PC-9 (cell line): Measurements from ENCODE around the gene NECTIN1. TPM values are rescaled to one million over a fixed set of nuclear protein-coding genes. Genes with fewer than 3 reads are reported as not detected.

Source experiments
- BruUV-seq: library from RNA; stranded (reverse); fragments of 400-500 nt; replicated peaks from 2 replicates; lab custom pipeline; 2021; lab: Mats Ljungman, UMichigan
- CTCF ChIA-PET: fragments of 300-600 bp; sonication (Branson Sonifier 250); formaldehyde crosslinking; loops from one replicate; lab custom pipeline; 2022; ENCODE audit warnings: antibody characterized with exemption; lab: Charles Lee
- POLR2A ChIA-PET: fragments of 300-600 bp; sonication (Branson Sonifier 250); formaldehyde crosslinking; loops from one replicate; lab custom pipeline; 2022; ENCODE audit warnings: antibody characterized with exemption; ENCODE audit not compliant: unreplicated experiment; lab: Charles Lee
- DNase-seq, 2 experiments: peaks; one replicate each; pipeline versions ENCODE4 v3.0.0 to v3.0.0-alpha.2; 2015 to 2022; ENCODE audit warnings: mixed read lengths in 1 of 2
- H2AFZ ChIP-seq: fragments of 200-600 bp; sonication (generic); 2 replicates; pipeline ENCODE4 v1.8.1; 2017; ENCODE audit warnings: antibody characterized with exemption
- H3F3A ChIP-seq: fragments of 200-600 bp; sonication (generic); 2 replicates; pipeline ENCODE4 v1.8.1; 2017; ENCODE audit warnings: antibody characterized with exemption, mild to moderate bottlenecking, low read depth; ENCODE audit not compliant: insufficient read depth
- H3K27ac ChIP-seq: fragments of 200-600 bp; sonication (generic); 2 replicates; pipeline ENCODE4 v1.6.1; 2016; ENCODE audit warnings: mixed run types
- H3K27me3 ChIP-seq: fragments of 200-600 bp; sonication (generic); 2 replicates; pipeline ENCODE4 v1.6.1; 2016; ENCODE audit warnings: low read depth, mixed run types; ENCODE audit not compliant: insufficient read depth
- H3K36me3 ChIP-seq: fragments of 200-600 bp; sonication (generic); 2 replicates; pipeline ENCODE4 v1.6.1; 2016; ENCODE audit warnings: low read depth, mixed run types
- H3K4me1 ChIP-seq: fragments of 200-600 bp; sonication (generic); replicated peaks from 2 replicates; pipeline ENCODE4 v1.6.1; 2016; ENCODE audit warnings: mixed run types; ENCODE audit not compliant: insufficient read depth
- H3K4me2 ChIP-seq: fragments of 200-600 bp; sonication (generic); 2 replicates; pipeline ENCODE4 v1.6.1; 2017; ENCODE audit warnings: mixed run types
- H3K4me3 ChIP-seq: fragments of 200-600 bp; sonication (generic); 2 replicates; pipeline ENCODE4 v1.6.1; 2016; ENCODE audit warnings: mixed run types
- H3K79me2 ChIP-seq: fragments of 200-600 bp; sonication (generic); 2 replicates; pipeline ENCODE4 v1.6.1; 2017; ENCODE audit warnings: low read depth, mixed run types
- H3K9me2 ChIP-seq: fragments of 200-600 bp; sonication (generic); 2 replicates; pipeline ENCODE4 v1.8.1; 2017; ENCODE audit warnings: mild to moderate bottlenecking; ENCODE audit not compliant: insufficient read depth
- H3K9me3 ChIP-seq: fragments of 200-600 bp; sonication (generic); 2 replicates; pipeline ENCODE4 v1.8.1; 2016; ENCODE audit warnings: low read depth; ENCODE audit not compliant: insufficient read depth
- H4K20me1 ChIP-seq: fragments of 200-600 bp; sonication (generic); 2 replicates; pipeline ENCODE4 v1.8.1; 2017; ENCODE audit not compliant: insufficient read depth
- CTCF ChIP-seq: fragments of 200-600 bp; sonication (generic); conservative IDR thresholded peaks from 2 replicates; pipeline ENCODE4 v1.6.1; 2017; ENCODE audit warnings: mixed run types, antibody characterized with exemption, mild to moderate bottlenecking, moderate library complexity
- EZH2 ChIP-seq: fragments of 200-600 bp; sonication (generic); IDR thresholded peaks from 2 replicates; pipeline ENCODE4 v1.8.0; 2017; ENCODE audit warnings: antibody characterized with exemption, low read depth
- intact Hi-C: fragments of 100-400 bp; cut with micrococcal nuclease; formaldehyde crosslinking; loops from one replicate; pipeline ENCODE4 v1.10.0; 2022; ENCODE audit not compliant: unreplicated experiment
- total RNA-seq: library from RNA; stranded (reverse); gene quantifications from 2 replicates; pipeline ENCODE4 v1.2.3, GENCODE V29; 2021

The NECTIN1 gene
- total RNA-seq, 1 experiment from 2014 or later = 17.6 TPM

DNA sequence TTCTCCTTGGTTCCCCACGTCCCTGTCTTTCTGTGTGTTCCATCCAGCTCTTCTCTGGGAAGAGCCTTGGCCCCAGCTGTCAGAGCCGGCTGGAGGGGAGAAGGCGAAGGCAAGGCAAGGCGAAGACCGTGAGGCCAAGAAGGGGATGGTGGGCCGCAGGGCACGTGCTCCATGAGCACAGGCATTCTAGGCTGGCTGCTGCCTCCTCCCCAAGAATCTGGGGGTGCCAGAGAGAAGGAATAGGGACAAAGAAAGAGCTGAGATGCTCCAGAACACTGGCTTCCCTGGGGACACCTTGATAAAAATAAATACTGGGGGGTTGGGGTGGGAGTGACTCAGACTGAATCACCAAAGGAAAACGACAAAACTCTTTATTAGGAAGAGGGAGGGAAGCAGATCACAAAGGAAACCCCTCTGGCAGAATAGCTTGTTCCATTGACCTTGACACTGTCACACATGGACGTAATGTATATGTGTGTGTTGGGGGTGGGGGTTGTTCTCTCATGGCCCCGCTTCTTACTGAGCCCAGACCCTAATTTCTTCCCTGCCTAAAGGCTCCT, 52.5 kb downstream of the NECTIN1 start:
- Histone ChIP-seq H3K27ac (no peak overlapping the region), H3K9me3 (peaks cover 5% of the 10 kb centered on the region; the same call in 1 of the 2 replicates), H3K27me3 (no peaks in the 10 kb centered on the region), H2AFZ (no peak overlapping the region), H3F3A (peaks cover 9% of the 10 kb centered on the region; the same call in 1 of the 2 replicates), H3K79me2 (no peaks in the 10 kb centered on the region), H3K9me2 (no peaks in the 10 kb centered on the region), H3K4me2 (peak overlapping the region; percentile 46), H3K4me1 (peaks cover 32% of the 10 kb centered on the region), H3K4me3 (no peak overlapping the region), H4K20me1 (no peaks in the 10 kb centered on the region), H3K36me3 (peaks cover 21% of the 10 kb centered on the region; the same call in 1 of the 2 replicates)
- no TSS peak for BruUV-seq
- no peak for TF ChIP-seq CTCF
- no peak for TF ChIP-seq EZH2
- DNase-seq = peak in 1 of 2 experiments; percentile 51
- ChIA-PET CTCF (interaction anchor here (0.7 kb wide), 1 partner anchor 320 kb away, joined by 6 read pairs; no protein-coding TSS in a partner anchor), POLR2A (no interaction called here)
- intact Hi-C loops = no loop called here

DNA sequence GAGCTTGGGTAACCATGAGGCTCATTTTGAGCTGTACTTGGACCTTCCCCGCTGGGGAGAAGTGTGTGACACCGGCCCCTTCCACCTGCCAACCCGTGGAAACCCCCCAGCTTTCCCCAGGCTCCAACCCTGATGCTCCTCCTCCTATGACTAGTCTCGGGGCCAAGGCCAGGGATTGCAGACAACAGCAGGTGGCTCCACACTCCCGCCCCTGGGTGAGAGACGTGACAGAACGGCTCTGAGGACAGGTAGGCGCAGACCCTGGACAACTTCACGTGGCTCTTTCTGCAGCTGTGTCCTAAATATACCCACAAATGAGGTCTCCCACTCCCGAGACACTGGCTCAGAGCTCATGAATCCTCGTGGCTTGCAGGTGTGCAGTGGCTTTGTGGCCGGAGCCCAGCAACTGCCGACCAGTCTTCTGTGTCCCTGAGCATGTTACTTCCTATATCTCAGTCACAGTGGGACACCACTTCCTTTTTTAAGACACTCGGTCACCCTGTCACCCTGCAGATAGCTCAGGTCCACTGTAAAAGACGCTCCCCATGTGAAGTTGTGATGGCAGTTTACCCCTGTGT, 55.2 kb downstream of the NECTIN1 start:
- peaks cover 5% of the 10 kb centered on the region; the same call in 1 of the 2 replicates for H3K9me3 ChIP-seq
- H3F3A ChIP-seq = no peaks in the 10 kb centered on the region
- CTCF ChIA-PET = interaction anchor here (0.7 to 1.2 kb wide), 2 partner anchors 59 to 435 kb away, joined by 3 to 4 read pairs; no protein-coding TSS in a partner anchor
- peaks cover 15% of the 10 kb centered on the region for H3K4me1 ChIP-seq
- TF ChIP-seq EZH2 (no peak), CTCF (no peak)
- no peak overlapping the region for H3K27ac ChIP-seq
- POLR2A ChIA-PET = no interaction called here
- no peak overlapping the region for H2AFZ ChIP-seq
- no peaks in the 10 kb centered on the region for H3K79me2 ChIP-seq
- H3K36me3 ChIP-seq = peaks cover 21% of the 10 kb centered on the region; the same call in 1 of the 2 replicates
- no TSS peak for BruUV-seq
- intact Hi-C loops = no loop called here
- no peak overlapping the region for H3K4me3 ChIP-seq
- no peak for DNase-seq
- H3K9me2 ChIP-seq = no peaks in the 10 kb centered on the region
- H4K20me1 ChIP-seq = no peaks in the 10 kb centered on the region
- no peak overlapping the region for H3K4me2 ChIP-seq
- no peaks in the 10 kb centered on the region for H3K27me3 ChIP-seq

GRCh38 chr11:119673052-119673758, 55.8 kb downstream of the NECTIN1 start:
- H3K27ac ChIP-seq = no peak overlapping the region
- H3K4me2 ChIP-seq = no peak overlapping the region
- intact Hi-C loops = no loop called here
- no peaks in the 10 kb centered on the region for H3F3A ChIP-seq
- no peak for DNase-seq
- ChIA-PET POLR2A (no interaction called here), CTCF (interaction anchor here (0.7 kb wide), 1 partner anchor 59 kb away, joined by 3 read pairs; no protein-coding TSS in a partner anchor)
- no peak for TF ChIP-seq CTCF
- no peak for TF ChIP-seq EZH2
- H3K36me3 ChIP-seq = peaks cover 16% of the 10 kb centered on the region; the same call in 1 of the 2 replicates
- H3K4me1 ChIP-seq = peaks cover 15% of the 10 kb centered on the region
- no TSS peak for BruUV-seq
- H4K20me1 ChIP-seq = no peaks in the 10 kb centered on the region
- no peaks in the 10 kb centered on the region for H3K9me2 ChIP-seq
- no peak overlapping the region for H3K4me3 ChIP-seq
- H2AFZ ChIP-seq = no peak overlapping the region
- H3K27me3 ChIP-seq = no peaks in the 10 kb centered on the region
- no peaks in the 10 kb centered on the region for H3K79me2 ChIP-seq
- peaks cover 4% of the 10 kb centered on the region; the same call in 1 of the 2 replicates for H3K9me3 ChIP-seq
